Measurements from ENCODE around the gene UROD. TPM values are rescaled to one million over a fixed set of nuclear protein-coding genes. Genes with fewer than 3 reads are reported as not detected.

Gene UROD
- total and polyA plus RNA-seq, 2 donors (not counting 1 experiment from before 2014, with no cell fraction given), result 65.5 to 82.5 TPM

- H3K79me2 ChIP-seq (ENCODE audit: control insufficient read depth, insufficient read depth, low read length), result no peaks in the 10 kb centered on the region
- Mint-ChIP-seq H3K27ac (peak overlapping the region; percentile 33), H3K27me3 (no peaks in the 10 kb centered on the region), H3K4me3 (peak overlapping the region; percentile 46), H3K9me3 (ENCODE audit: insufficient read depth) (no peaks in the 10 kb centered on the region), H3K4me1 (peaks cover 26% of the 10 kb centered on the region)
- H3K27me3 ChIP-seq (replicated peaks in 1 of 4; ENCODE audit: control extremely low read depth in 1 of 4, control insufficient read depth in 3 of 4, insufficient read depth in 4 of 4, low read length in 3 of 4), result no peaks in the 10 kb centered on the region
- ATAC-seq (ENCODE audit: low read depth) (no peak), DNase-seq (peak; percentile 15)
- no peaks in the 10 kb centered on the region for H3K36me3 ChIP-seq (replicated peaks in 1 of 2; ENCODE audit: control extremely low read depth in 1 of 2, control insufficient read depth in 1 of 2, extremely low read depth in 1 of 2, insufficient read depth in 2 of 2, low read length in 1 of 2)
- peak overlapping the region; percentile 18 to 80 for H3K27ac ChIP-seq (ENCODE audit: low read length in 2 of 2)
- peaks cover 29 to 33% of the 10 kb centered on the region in 2 donors for H3K4me1 ChIP-seq (ENCODE audit: control insufficient read depth in 2 of 2, insufficient read depth in 2 of 2, low read length in 2 of 2)
- H3K4me2 ChIP-seq (replicated peaks; ENCODE audit: low read depth, low read length, poor library complexity, severe bottlenecking), result peak overlapping the region; percentile 73
- ChIA-PET CTCF (interaction anchor here (0.8 to 2.2 kb wide), 4 partner anchors 33 to 136 kb away, joined by 3 to 6 read pairs (median 4); partner anchors contain the start of gene UROD), POLR2A (no interaction called here)
- peak overlapping the region in 3 of 5 experiments; percentile 11 to 41 (median 24) for H3K4me3 ChIP-seq (ENCODE audit: control extremely low read depth in 1 of 5, extremely low read depth in 1 of 5, insufficient read depth in 1 of 5, low read depth in 2 of 5, low read length in 4 of 5)
- peak overlapping the region; percentile 84 for H2AFZ ChIP-seq (ENCODE audit: insufficient read depth, low read depth, low read length, poor library complexity, severe bottlenecking)
- intact Hi-C loops (cut with micrococcal nuclease), result loop anchor here (5.0 kb wide), 1 partner anchor 39 kb away; the partner anchor contains the start of genes HECTD3 and UROD
- WGBS (ENCODE audit: insufficient coverage), result 80% methylated on average over 1 of the region's 2 CpGs
- TF ChIP-seq EZH2 (IDR thresholded peaks at IDR 0.05; ENCODE audit: borderline replicate concordance, insufficient read depth, low read depth, low read length, poor library complexity, severe bottlenecking), result no peak
- TF ChIP-seq CTCF (IDR thresholded peaks at IDR 0.05), result no peak
- H3K9ac ChIP-seq (ENCODE audit: low read length), result peak overlapping the region; percentile 48
- no peaks in the 10 kb centered on the region for H3K9me3 ChIP-seq (ENCODE audit: control extremely low read depth in 1 of 3, control insufficient read depth in 2 of 3, insufficient read depth in 1 of 3, low read length in 2 of 3)
- H4K20me1 ChIP-seq (ENCODE audit: control insufficient read depth, insufficient read depth, low read length, poor library complexity, severe bottlenecking), result no peaks in the 10 kb centered on the region
Observed at GRCh38 chr1:45051005-45051772, 39.1 kb downstream of the UROD start.

GRCh38 chr1:45057542-45057941 lies 45.5 kb downstream of the UROD start:
- Histone ChIP-seq H3K4me1 (ENCODE audit: control insufficient read depth in 2 of 2, insufficient read depth in 2 of 2, low read length in 2 of 2) (peaks cover 12 to 15% of the 10 kb centered on the region in 2 donors), H3K9ac (ENCODE audit: low read length) (no peak overlapping the region), H3K79me2 (ENCODE audit: control insufficient read depth, insufficient read depth, low read length) (no peaks in the 10 kb centered on the region), H2AFZ (ENCODE audit: insufficient read depth, low read depth, low read length, poor library complexity, severe bottlenecking) (no peak overlapping the region), H3K4me2 (replicated peaks; ENCODE audit: low read depth, low read length, poor library complexity, severe bottlenecking) (no peak overlapping the region), H4K20me1 (ENCODE audit: control insufficient read depth, insufficient read depth, low read length, poor library complexity, severe bottlenecking) (no peaks in the 10 kb centered on the region), H3K36me3 (replicated peaks in 1 of 2; ENCODE audit: control extremely low read depth in 1 of 2, control insufficient read depth in 1 of 2, extremely low read depth in 1 of 2, insufficient read depth in 2 of 2, low read length in 1 of 2) (no peaks in the 10 kb centered on the region), H3K27ac (ENCODE audit: low read length in 2 of 2) (no peak overlapping the region), H3K4me3 (ENCODE audit: control extremely low read depth in 1 of 5, extremely low read depth in 1 of 5, insufficient read depth in 1 of 5, low read depth in 2 of 5, low read length in 4 of 5) (no peak overlapping the region), H3K9me3 (ENCODE audit: control extremely low read depth in 1 of 3, control insufficient read depth in 2 of 3, insufficient read depth in 1 of 3, low read length in 2 of 3) (no peaks in the 10 kb centered on the region), H3K27me3 (replicated peaks in 1 of 4; ENCODE audit: control extremely low read depth in 1 of 4, control insufficient read depth in 3 of 4, insufficient read depth in 4 of 4, low read length in 3 of 4) (no peaks in the 10 kb centered on the region)
- TF ChIP-seq CTCF (IDR thresholded peaks at IDR 0.05) (no peak), EZH2 (IDR thresholded peaks at IDR 0.05; ENCODE audit: borderline replicate concordance, insufficient read depth, low read depth, low read length, poor library complexity, severe bottlenecking) (no peak)
- Mint-ChIP-seq H3K9me3 (ENCODE audit: insufficient read depth) (no peaks in the 10 kb centered on the region), H3K4me1 (peaks cover 12% of the 10 kb centered on the region), H3K4me3 (no peak overlapping the region), H3K27ac (no peak overlapping the region), H3K27me3 (no peaks in the 10 kb centered on the region)
- intact Hi-C loops (cut with micrococcal nuclease), result no loop called here
- 88% methylated on average over 1 of the region's 1 CpG for WGBS (ENCODE audit: insufficient coverage)
- ATAC-seq (ENCODE audit: low read depth), result no peak
- ChIA-PET POLR2A (no interaction called here), CTCF (no interaction called here)
- no peak for DNase-seq

Data from B cell (primary cell).